ENCODE measurements around the gene RUFY1.

- TF ChIP-seq, protein P1, sequence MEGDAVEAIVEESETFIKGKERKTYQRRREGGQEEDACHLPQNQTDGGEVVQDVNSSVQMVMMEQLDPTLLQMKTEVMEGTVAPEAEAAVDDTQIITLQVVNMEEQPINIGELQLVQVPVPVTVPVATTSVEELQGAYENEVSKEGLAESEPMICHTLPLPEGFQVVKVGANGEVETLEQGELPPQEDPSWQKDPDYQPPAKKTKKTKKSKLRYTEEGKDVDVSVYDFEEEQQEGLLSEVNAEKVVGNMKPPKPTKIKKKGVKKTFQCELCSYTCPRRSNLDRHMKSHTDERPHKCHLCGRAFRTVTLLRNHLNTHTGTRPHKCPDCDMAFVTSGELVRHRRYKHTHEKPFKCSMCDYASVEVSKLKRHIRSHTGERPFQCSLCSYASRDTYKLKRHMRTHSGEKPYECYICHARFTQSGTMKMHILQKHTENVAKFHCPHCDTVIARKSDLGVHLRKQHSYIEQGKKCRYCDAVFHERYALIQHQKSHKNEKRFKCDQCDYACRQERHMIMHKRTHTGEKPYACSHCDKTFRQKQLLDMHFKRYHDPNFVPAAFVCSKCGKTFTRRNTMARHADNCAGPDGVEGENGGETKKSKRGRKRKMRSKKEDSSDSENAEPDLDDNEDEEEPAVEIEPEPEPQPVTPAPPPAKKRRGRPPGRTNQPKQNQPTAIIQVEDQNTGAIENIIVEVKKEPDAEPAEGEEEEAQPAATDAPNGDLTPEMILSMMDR (IDR thresholded peaks at IDR 0.05; ENCODE audit: poor library complexity), result no peak
- TF ChIP-seq EZH2phosphoT487 (IDR thresholded peaks at IDR 0.05; ENCODE audit: low read depth, severe bottlenecking, unreplicated experiment), result no peak
These were observed 37.8 kb downstream of the RUFY1 start for GRCh38 chr5:179588166-179588565.

Measured in hepatocyte (in vitro differentiated cells).